IMR-90 (cell line): ENCODE results near the gene NFATC1. TPM values are rescaled to one million over a fixed set of nuclear protein-coding genes. Genes with fewer than 3 reads are reported as not detected.

ENCODE experiments used
- ATAC-seq: fragments of 200-7000 bp; cut with Tn5 transposase; 2 replicates; pipeline ENCODE4 v1.9.1; 2020; ENCODE audit warnings: low read depth, mild to moderate bottlenecking, moderate library complexity
- BruUV-seq: library from RNA; stranded (reverse); fragments of 400-500 nt; replicated peaks from 2 replicates; lab custom pipeline; 2021; lab: Mats Ljungman, UMichigan
- CTCF ChIA-PET: fragments of 300-600 bp; formaldehyde crosslinking; extraction: SDS; loops from one replicate; lab custom pipeline; 2021; ENCODE audit warnings: antibody characterized with exemption; lab: Yijun Ruan, JAX
- POLR2A ChIA-PET: fragments of 300-600 bp; sonication (Branson Sonifier 250); formaldehyde crosslinking; loops from one replicate; lab custom pipeline; 2022; ENCODE audit warnings: antibody characterized with exemption; ENCODE audit not compliant: unreplicated experiment; lab: Charles Lee
- DNase-seq: peaks from one replicate; pipeline ENCODE4 v3.0.0; 2013
- H2AFZ ChIP-seq: replicated peaks from 2 replicates; pipeline ENCODE3; 2013; ENCODE audit warnings: low read length, mild to moderate bottlenecking; ENCODE audit not compliant: poor library complexity
- H2AK5ac ChIP-seq: 2 replicates; pipeline ENCODE4 v1.6.1; 2013; ENCODE audit warnings: low read depth, low read length, inconsistent platforms
- H2AK9ac ChIP-seq: replicated peaks from 2 replicates; pipeline ENCODE3; 2013; ENCODE audit warnings: mild to moderate bottlenecking, low read depth, low read length, moderate library complexity; ENCODE audit not compliant: poor library complexity
- H2BK120ac ChIP-seq: 2 replicates; pipeline ENCODE4 v1.6.1; 2013; ENCODE audit warnings: low read depth, low read length, inconsistent platforms
- H2BK15ac ChIP-seq: 3 replicates; pipeline ENCODE4 v1.6.1; 2013; ENCODE audit warnings: low read depth, low read length, inconsistent platforms
- H2BK20ac ChIP-seq: 2 replicates; pipeline ENCODE4 v1.6.1; 2013; ENCODE audit warnings: low read depth, mild to moderate bottlenecking, inconsistent platforms, low read length, moderate library complexity
- H2BK5ac ChIP-seq: 2 replicates; pipeline ENCODE4 v1.6.1; 2013; ENCODE audit warnings: mild to moderate bottlenecking, low read depth, low read length, inconsistent platforms; ENCODE audit not compliant: poor library complexity, severe bottlenecking
- H3K14ac ChIP-seq: replicated peaks from 2 replicates; pipeline ENCODE4 v1.6.1; 2013; ENCODE audit warnings: low read depth, low read length, inconsistent platforms
- H3K18ac ChIP-seq: 2 replicates; pipeline ENCODE4 v1.6.1; 2013; ENCODE audit warnings: low read depth, low read length, control low read depth
- H3K23ac ChIP-seq: 2 replicates; pipeline ENCODE4 v1.6.1; 2013; ENCODE audit warnings: low read depth, low read length, inconsistent platforms
- H3K27ac ChIP-seq: 2 replicates; pipeline ENCODE4 v1.5.1; 2013; ENCODE audit warnings: mild to moderate bottlenecking, control low read depth, low read length; ENCODE audit not compliant: insufficient read depth
- H3K27me3 ChIP-seq: 2 replicates; pipeline ENCODE4 v1.6.1; 2013; ENCODE audit warnings: low read length; ENCODE audit not compliant: control insufficient read depth, insufficient read depth
- H3K36me3 ChIP-seq: 2 replicates; pipeline ENCODE4 v1.6.1; 2013; ENCODE audit warnings: low read length, mixed read lengths; ENCODE audit not compliant: control insufficient read depth, insufficient read depth
- H3K4ac ChIP-seq: 2 replicates; pipeline ENCODE4 v1.6.1; 2013; ENCODE audit warnings: low read depth, low read length, inconsistent platforms
- H3K4me1 ChIP-seq: 2 replicates; pipeline ENCODE4 v1.6.1; 2013; ENCODE audit warnings: low read length, mixed read lengths; ENCODE audit not compliant: control insufficient read depth, insufficient read depth
- H3K4me2 ChIP-seq: 2 replicates; pipeline ENCODE4 v1.6.1; 2013; ENCODE audit warnings: low read depth, mild to moderate bottlenecking, control low read depth, low read length, moderate library complexity
- H3K4me3 ChIP-seq: 2 replicates; pipeline ENCODE4 v1.5.1; 2013; ENCODE audit warnings: low read depth, mild to moderate bottlenecking, control low read depth, low read length, moderate library complexity; ENCODE audit not compliant: insufficient read depth
- H3K56ac ChIP-seq: 2 replicates; pipeline ENCODE4 v1.6.1; 2013; ENCODE audit warnings: low read length, inconsistent platforms; ENCODE audit not compliant: insufficient read depth; ENCODE audit errors: extremely low read depth
- H3K79me1 ChIP-seq, 2 experiments: 2 replicates each; pipeline ENCODE4 v1.6.1; 2013; ENCODE audit warnings: low read length in 2 of 2, inconsistent platforms in 1 of 2, low read depth in 1 of 2
- H3K9ac ChIP-seq: 2 replicates; pipeline ENCODE4 v1.6.1; 2013; ENCODE audit warnings: low read depth, low read length, control low read depth
- H3K9me1 ChIP-seq: 2 replicates; pipeline ENCODE4 v1.6.1; 2013; ENCODE audit warnings: low read length, inconsistent platforms; ENCODE audit not compliant: insufficient read depth
- H3K9me3 ChIP-seq: 2 replicates; pipeline ENCODE4 v1.6.1; 2013; ENCODE audit warnings: low read length; ENCODE audit not compliant: control insufficient read depth, insufficient read depth
- H4K20me1 ChIP-seq: 2 replicates; pipeline ENCODE4 v1.6.1; 2013; ENCODE audit warnings: low read length, inconsistent platforms; ENCODE audit not compliant: insufficient read depth
- H4K5ac ChIP-seq: 2 replicates; pipeline ENCODE4 v1.6.1; 2013; ENCODE audit warnings: mild to moderate bottlenecking, low read depth, low read length, control low read depth
- H4K8ac ChIP-seq, 2 experiments: 2 replicates each; pipeline ENCODE4 v1.6.1; 2013; ENCODE audit warnings: low read depth in 2 of 2, low read length in 2 of 2, control low read depth in 1 of 2, inconsistent platforms in 1 of 2
- H4K91ac ChIP-seq: 2 replicates; pipeline ENCODE4 v1.6.1; 2013; ENCODE audit warnings: low read depth, low read length, inconsistent platforms; ENCODE audit not compliant: insufficient read depth
- MXI1 ChIP-seq: IDR thresholded peaks from 2 replicates; pipeline ENCODE4 v1.6.1; 2012; ENCODE audit warnings: low read depth, mild to moderate bottlenecking, low read length, moderate library complexity, borderline replicate concordance
- WGBS, 2 experiments: methylation state at CpG; one replicate each; pipeline versions ENCODE4 v1.1.5 to v1.1.7; 2013; ENCODE audit warnings: missing lambda C conversion rate in 2 of 2; ENCODE audit not compliant: insufficient read length in 1 of 2; ENCODE audit errors: extremely low coverage in 2 of 2; 5-methylcytosine and 5-hydroxymethylcytosine counted together
- dilution Hi-C: fragments of 300-500 bp; cut with HindIII; formaldehyde crosslinking; loops from one replicate; pipeline ENCODE4 v1.14.3; 2018; ENCODE audit warnings: low sequenced_read_pairs; ENCODE audit not compliant: unreplicated experiment
- in situ Hi-C: fragments of 300-500 bp; cut with MboI; formaldehyde crosslinking; loops from 3 replicates; pipeline ENCODE4 v1.14.3; 2019; ENCODE audit warnings: low sequenced_read_pairs, inconsistent platforms, mixed read lengths
- intact Hi-C: fragments of 100-400 bp; cut with micrococcal nuclease; formaldehyde crosslinking; loops from 2 replicates; pipeline ENCODE4 v1.10.0; 2022
- polyA plus RNA-seq, 3 experiments: library from polyadenylated mRNA; depleted of rRNA; stranded (reverse); fragments of >200 nt; gene quantifications; 2 replicates each; pipeline ENCODE4 v1.2.3, GENCODE V29; 2012; ENCODE audit warnings: low replicate concordance in 1 of 3
- total RNA-seq: library from RNA; depleted of rRNA; stranded (reverse); fragments of >200 nt; gene quantifications from 2 replicates; pipeline ENCODE4 v1.2.3, GENCODE V29; 2012
- TF ChIP-seq, protein P1 (sequence below): fragments of 150-350 bp; IDR thresholded peaks from 2 replicates; pipeline ENCODE4 v1.6.1; 2017; ENCODE audit warnings: mild to moderate bottlenecking, antibody characterized with exemption, low read length, low read depth
- TF ChIP-seq, protein P2 (sequence below): conservative IDR thresholded peaks from 2 replicates; pipeline ENCODE4 v1.5.1; 2012; ENCODE audit warnings: mild to moderate bottlenecking, low read depth, low read length, improper control_type of control experiment

Gene NFATC1
- total and polyA plus RNA-seq, 2 of the 4 experiments (the other 2 are of a cell fraction), result 0.36 to 1.8 TPM

- Histone ChIP-seq H4K20me1 (peaks cover 25% of the 10 kb centered on the region), H3K4ac (peak overlapping the region; percentile 49), H4K5ac (no peak overlapping the region; the same call in 1 of the 2 replicates), H3K14ac (peak overlapping the region; percentile 49), H3K9me3 (no peaks in the 10 kb centered on the region), H2AK5ac (peak overlapping the region; percentile 68), H3K27me3 (no peaks in the 10 kb centered on the region), H2BK120ac (peak overlapping the region; percentile 35; the same call in 1 of the 2 replicates), H3K18ac (peak overlapping the region; percentile 2), H2BK20ac (peak overlapping the region; percentile 43), H3K23ac (no peak overlapping the region), H3K56ac (no peak overlapping the region), H2AFZ (peak overlapping the region; percentile 1), H4K8ac (no peak overlapping the region; a peak in 1 of 4 replicates), H2BK5ac (peak overlapping the region; percentile 21), H3K27ac (no peak overlapping the region; the same call in 1 of the 2 replicates), H3K36me3 (peaks cover 3% of the 10 kb centered on the region), H3K79me1 (no peaks in the 10 kb centered on the region), H3K9ac (no peak overlapping the region), H3K4me3 (no peak overlapping the region), H2AK9ac (peak overlapping the region; percentile 7), H3K4me2 (peak overlapping the region; percentile 36; the same call in 1 of the 2 replicates), H2BK15ac (peak overlapping the region; percentile 75; the same call in 2 of the 3 replicates), H3K4me1 (peaks cover 21% of the 10 kb centered on the region), H3K9me1 (peaks cover 20% of the 10 kb centered on the region), H4K91ac (no peak overlapping the region)
- POLR2A ChIA-PET, result no interaction called here
- dilution Hi-C loops (no loop called here), intact Hi-C loops (no loop called here), in situ Hi-C loops (no loop called here)
- DNase-seq (peak; percentile 58), ATAC-seq (no peak)
- TF ChIP-seq, protein P1, sequence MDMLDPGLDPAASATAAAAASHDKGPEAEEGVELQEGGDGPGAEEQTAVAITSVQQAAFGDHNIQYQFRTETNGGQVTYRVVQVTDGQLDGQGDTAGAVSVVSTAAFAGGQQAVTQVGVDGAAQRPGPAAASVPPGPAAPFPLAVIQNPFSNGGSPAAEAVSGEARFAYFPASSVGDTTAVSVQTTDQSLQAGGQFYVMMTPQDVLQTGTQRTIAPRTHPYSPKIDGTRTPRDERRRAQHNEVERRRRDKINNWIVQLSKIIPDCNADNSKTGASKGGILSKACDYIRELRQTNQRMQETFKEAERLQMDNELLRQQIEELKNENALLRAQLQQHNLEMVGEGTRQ, result no peak
- TF ChIP-seq MXI1, result no peak
- TF ChIP-seq, protein P2, sequence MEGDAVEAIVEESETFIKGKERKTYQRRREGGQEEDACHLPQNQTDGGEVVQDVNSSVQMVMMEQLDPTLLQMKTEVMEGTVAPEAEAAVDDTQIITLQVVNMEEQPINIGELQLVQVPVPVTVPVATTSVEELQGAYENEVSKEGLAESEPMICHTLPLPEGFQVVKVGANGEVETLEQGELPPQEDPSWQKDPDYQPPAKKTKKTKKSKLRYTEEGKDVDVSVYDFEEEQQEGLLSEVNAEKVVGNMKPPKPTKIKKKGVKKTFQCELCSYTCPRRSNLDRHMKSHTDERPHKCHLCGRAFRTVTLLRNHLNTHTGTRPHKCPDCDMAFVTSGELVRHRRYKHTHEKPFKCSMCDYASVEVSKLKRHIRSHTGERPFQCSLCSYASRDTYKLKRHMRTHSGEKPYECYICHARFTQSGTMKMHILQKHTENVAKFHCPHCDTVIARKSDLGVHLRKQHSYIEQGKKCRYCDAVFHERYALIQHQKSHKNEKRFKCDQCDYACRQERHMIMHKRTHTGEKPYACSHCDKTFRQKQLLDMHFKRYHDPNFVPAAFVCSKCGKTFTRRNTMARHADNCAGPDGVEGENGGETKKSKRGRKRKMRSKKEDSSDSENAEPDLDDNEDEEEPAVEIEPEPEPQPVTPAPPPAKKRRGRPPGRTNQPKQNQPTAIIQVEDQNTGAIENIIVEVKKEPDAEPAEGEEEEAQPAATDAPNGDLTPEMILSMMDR, result no peak
- CTCF ChIA-PET, result no interaction called here
- no TSS peak for BruUV-seq
- 88% methylated on average over 5 of the region's 13 CpGs; no CpG with 5 or more reads in 1 of the 2 experiments for WGBS, 2 experiments
Observed at GRCh38 chr18:79365701-79366100, 30.0 kb upstream of the NFATC1 start.
